Measurements from ENCODE around the gene AIPL1.

The AIPL1 gene

DNA sequence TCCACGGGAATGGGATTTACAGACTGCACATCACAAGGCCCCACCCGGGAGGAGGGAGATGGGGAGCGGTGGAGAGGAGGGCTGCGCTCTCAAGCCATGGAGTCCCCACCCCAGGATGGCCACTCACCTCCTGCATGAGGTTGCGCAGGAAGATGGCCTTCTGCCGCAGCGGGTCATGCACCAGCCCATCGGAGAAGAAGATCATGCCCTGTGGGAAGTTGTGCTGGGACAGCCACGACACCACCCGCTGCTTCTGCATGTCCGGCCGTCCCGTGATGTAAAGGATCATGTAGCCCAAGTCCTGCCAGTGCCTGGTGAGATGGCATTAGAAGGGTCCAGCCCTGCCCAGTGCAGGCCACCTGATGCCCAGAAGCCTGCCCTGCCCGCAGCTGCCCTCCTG, 26.3 kb upstream of the AIPL1 start:
- no peak for FAIRE-seq

GRCh38 chr17:6460531-6461161, 25.7 kb upstream of the AIPL1 start:
- no peak for TF ChIP-seq POLR2A (IDR thresholded peaks at IDR 0.05; ENCODE audit: low read depth, low read length)
- no peak for FAIRE-seq
- no peak for DNase-seq (ENCODE audit: insufficient read length, low spot score)

More for the DNA sequence above, 26.3 kb upstream of the AIPL1 start:
- TF ChIP-seq POLR2A (IDR thresholded peaks at IDR 0.05; ENCODE audit: low read depth, low read length): no peak
- no peak for DNase-seq (ENCODE audit: insufficient read length, low spot score)

DNA sequence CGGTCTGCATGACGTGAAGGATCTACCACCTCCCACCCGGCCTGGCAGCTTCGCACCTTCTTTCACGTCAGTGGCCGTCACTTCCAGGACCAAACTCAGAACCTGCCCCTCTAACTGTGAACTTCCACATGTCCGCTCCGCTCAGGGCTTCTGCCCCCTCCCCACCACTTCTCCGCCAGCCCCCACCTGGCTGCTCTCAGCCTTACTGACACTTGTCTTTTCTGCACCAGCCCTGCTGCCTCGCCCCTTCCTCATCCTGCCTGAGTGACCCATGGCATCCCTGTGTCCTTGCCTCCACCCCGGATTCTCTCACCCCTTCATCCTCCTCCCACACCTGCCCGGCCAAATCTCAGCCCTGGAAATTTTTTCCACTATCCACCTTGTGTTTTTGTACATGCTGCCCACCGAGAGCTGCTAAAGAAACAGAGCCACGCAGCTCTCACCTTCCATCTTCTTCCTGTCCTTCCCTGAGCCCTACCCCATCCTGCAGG, 23.6 kb upstream of the AIPL1 start:
- FAIRE-seq (no peak), DNase-seq (ENCODE audit: insufficient read length, low spot score) (no peak)
- TF ChIP-seq POLR2A (IDR thresholded peaks at IDR 0.05; ENCODE audit: low read depth, low read length): no peak

- FAIRE-seq: no peak
- DNase-seq (ENCODE audit: insufficient read length, low spot score): no peak
- TF ChIP-seq POLR2A (IDR thresholded peaks at IDR 0.05; ENCODE audit: low read depth, low read length): no peak
Observed at GRCh38 chr17:6457688-6458459, 23.0 kb upstream of the AIPL1 start.

DNA sequence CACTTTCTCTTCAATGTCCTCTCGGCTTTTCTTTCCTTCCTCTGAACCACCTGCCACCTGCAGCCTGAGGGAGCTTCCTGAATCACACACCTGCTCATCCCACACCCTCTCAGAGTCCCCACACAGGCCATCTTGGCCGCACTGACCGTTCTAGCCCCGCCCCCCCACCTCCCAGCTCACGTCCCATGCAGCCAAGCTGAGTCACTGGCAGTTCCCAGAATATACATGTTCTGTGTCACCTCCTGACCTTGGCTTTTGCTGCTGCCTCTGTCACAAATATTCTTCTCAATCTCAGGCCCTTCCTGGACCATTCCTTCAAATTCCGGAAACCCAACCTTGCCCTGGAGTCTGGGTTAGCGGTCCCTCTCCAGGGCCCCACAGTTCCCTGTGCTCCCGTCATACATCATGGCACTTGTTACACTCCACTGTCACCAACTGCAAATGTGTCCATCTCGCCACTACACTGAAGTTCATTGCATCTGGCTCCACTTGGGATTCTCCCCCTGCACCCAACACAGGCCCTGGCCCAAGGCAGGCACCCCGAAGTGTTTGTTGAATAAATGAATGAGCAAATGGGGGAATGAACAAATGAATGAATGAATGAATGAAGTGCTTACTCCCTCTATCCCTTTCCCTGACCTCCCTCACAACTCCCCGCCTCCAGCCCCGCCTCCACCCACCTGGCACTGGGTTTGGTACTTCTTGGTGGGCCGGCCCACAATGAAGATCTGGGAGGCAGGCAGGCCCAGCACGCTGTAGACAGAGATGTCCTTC, 22.2 kb upstream of the AIPL1 start:
- FAIRE-seq (peak; percentile 65), DNase-seq (ENCODE audit: insufficient read length, low spot score) (peak; percentile 96)
- no peak for TF ChIP-seq POLR2A (IDR thresholded peaks at IDR 0.05; ENCODE audit: low read depth, low read length)

DNA sequence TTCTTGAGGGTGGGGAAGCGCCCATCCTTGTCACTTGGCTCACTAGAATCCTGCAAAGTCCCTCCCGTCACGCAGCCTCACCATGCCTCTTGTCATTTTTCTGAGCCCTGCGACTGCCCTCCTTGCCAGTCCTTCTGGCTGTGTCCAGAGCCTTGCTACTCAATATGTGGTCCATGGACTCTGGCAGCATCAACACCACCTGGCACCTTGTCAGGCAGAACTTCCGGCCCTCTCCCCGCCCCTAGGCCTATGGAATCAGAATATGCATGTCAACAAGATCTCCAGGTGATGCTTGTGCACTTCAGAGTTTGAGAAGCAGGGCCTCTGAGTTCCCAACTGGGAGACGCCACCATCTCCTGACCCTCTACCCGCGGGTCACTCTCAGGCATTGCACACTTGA, 21.4 kb upstream of the AIPL1 start:
- TF ChIP-seq POLR2A (IDR thresholded peaks at IDR 0.05; ENCODE audit: low read depth, low read length): no peak
- DNase-seq (ENCODE audit: insufficient read length, low spot score) (no peak), FAIRE-seq (no peak)

DNA sequence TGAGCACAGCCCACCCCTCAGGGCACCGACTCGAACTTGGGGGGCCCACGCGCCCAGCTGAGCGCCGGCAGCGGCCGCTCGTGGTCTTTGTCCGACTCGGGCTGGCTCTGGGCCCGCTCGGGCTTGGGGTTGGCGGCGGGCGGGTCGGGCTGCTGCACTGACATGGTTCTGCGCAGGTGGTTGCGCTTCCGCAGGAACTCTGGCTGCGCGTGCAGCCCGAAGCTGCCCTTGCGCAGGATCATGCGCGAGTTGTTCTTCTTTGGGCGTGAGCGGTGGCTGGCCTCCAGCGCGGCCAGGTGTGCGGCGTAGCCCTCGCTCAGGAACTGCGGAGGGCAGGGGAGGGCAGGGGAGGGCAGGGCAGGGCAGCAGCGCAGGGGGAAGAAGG, 20.4 kb upstream of the AIPL1 start:
- no peak for TF ChIP-seq POLR2A (IDR thresholded peaks at IDR 0.05; ENCODE audit: low read depth, low read length)
- DNase-seq (ENCODE audit: insufficient read length, low spot score): no peak
- no peak for FAIRE-seq

DNA sequence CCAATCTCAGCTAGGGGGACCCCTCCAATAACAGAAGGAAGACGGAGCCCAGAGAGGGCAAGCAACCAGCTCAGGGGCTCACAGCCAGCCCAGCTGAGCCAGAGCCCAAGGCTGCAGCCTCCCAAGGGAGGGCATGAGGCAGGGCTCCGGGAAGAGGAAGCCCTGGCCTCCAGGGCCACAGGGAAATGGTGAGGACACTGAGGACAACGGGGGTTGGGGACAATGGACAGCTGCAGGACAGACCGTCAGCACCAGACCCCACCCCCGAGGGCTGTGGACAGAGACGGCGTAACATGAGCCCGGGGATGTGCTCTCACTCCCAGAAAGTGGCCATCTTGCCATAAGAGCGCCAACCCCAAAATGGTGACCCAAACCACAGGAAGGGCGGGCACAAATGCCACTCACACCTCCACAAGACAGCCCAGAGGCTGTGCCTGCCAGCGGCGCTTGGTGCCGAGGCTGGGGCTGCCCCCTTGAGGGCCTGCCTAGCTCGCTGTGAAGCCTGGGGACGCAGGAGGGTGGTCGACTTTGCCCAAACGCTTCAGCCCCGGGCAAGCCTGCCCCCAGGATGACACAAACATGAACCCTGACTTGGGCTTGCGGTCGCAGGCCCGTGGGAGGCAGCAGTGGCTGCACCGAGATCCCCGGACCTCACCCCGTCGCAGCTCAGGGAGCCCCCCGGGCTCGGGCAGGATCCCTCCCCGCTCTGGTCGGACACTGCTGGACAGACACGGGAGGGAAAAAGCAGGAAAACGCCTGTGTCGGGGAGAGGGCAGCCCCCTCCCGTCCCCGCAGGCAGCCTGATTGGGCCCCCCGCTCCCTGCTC, 19.8 kb upstream of the AIPL1 start:
- DNase-seq (ENCODE audit: insufficient read length, low spot score): no peak
- TF ChIP-seq POLR2A (IDR thresholded peaks at IDR 0.05; ENCODE audit: low read depth, low read length): no peak
- no peak for FAIRE-seq

DNA sequence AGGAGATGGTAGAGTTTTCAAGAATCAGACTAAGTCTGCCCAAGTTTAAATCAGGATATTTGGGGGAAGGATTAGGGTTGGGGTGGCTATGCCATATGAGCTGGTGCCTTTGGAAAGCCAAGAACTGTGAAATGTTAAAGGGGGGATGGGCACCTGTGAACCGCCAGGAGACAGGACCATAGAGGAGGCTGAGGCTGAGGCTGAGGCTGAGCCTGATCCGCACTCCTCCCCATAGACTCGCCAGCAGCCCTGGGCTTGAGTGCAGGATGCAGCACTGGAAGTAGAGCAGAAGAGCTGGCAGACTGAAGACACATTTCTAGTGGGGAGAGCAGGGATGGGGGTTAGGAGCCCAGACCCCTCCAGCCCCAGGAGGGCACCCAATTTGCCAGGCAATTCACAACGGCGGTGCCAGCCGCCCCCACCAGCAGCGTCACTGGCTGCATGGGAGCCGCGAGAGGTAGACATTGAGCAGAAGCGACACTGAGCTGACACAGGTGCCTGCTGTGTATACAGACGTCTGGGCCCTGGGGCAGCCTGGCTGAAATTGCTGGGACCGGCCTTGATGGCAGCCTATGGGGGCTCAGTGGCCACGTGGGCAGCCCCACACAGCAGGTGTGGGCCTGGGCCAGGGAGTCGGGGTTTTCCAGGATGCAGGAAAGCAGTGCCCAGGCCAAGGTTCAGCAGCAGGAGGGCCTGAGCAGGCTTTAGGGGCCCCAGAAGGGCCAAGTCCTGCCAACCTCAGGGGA, 18.5 kb upstream of the AIPL1 start:
- no peak for FAIRE-seq
- TF ChIP-seq POLR2A (IDR thresholded peaks at IDR 0.05; ENCODE audit: low read depth, low read length): no peak
- DNase-seq (ENCODE audit: insufficient read length, low spot score): no peak

GRCh38 chr17:6452471-6453266, 17.7 kb upstream of the AIPL1 start:
- FAIRE-seq: no peak
- TF ChIP-seq POLR2A (IDR thresholded peaks at IDR 0.05; ENCODE audit: low read depth, low read length): no peak
- no peak for DNase-seq (ENCODE audit: insufficient read length, low spot score)

GRCh38 chr17:6450926-6451832, 16.3 kb upstream of the AIPL1 start:
- no peak for TF ChIP-seq POLR2A (IDR thresholded peaks at IDR 0.05; ENCODE audit: low read depth, low read length)
- DNase-seq (ENCODE audit: insufficient read length, low spot score) (no peak), FAIRE-seq (no peak)
